HG02870 (cell line): ENCODE data around the gene BZW2.

ENCODE experiments used
- ATAC-seq: cut with Tn5 transposase; IDR thresholded peaks from one replicate; pipeline ENCODE4 v1.9.1; 2021; ENCODE audit warnings: mild to moderate bottlenecking, moderate library complexity; ENCODE audit not compliant: unreplicated experiment

Gene BZW2

DNA sequence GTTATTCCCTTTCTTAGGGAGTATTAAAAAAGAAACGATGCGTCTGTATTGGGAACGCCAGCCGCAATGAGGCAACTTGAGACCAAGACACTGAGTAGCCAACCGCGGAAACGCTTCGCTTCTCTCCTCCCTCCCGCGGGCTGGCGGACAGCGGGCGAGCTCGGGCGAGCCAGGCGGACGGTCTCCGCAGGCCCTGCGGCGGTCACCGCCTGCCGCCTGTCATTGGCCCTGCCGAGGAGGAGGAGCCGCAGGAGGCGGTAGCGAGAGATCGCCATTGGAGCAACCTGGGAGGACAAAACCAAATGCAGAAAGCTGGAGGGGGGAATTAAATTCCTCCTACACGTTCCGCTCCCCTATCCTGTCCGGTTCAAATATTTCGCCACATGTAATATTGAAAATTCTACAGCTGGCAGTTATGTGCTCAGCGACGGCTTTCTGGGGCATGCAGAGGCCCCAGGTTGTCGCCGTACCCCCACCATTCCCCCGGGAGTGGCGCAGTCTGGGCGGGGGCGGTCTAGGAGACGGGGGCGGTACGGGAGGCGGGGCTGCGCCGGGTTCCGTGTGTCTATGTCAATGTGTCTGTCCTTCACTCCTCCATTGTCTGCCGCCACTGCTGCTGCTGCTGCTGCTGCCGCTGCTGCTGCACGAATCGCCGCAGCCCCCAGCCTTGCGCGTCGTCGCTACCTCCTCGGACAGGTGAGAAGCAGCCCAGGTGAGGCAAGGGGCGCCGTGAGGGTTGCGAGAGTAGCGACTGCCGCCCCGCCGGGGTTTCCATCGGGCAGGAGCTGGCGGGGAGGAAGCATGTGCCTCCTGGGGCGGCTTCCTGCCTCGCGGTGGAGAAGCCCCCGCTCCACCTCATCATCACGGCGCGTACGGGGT is at the start of gene BZW2, which contains the start of gene ANKMY2:
Gene BZW2, plus strand, starts transcription at position 589 of the 879 bp plus-strand sequence. CDS start 19,263 bp downstream, outside the sequence.
Gene ANKMY2, minus strand, starts transcription at position 162 of the 879 bp plus-strand sequence. CDS start 181 bp downstream, outside the sequence.
- ATAC-seq, result peak; percentile 93

- no peak for ATAC-seq
Observed at GRCh38 chr7:16598015-16598414, 48.0 kb upstream of the BZW2 start.

DNA sequence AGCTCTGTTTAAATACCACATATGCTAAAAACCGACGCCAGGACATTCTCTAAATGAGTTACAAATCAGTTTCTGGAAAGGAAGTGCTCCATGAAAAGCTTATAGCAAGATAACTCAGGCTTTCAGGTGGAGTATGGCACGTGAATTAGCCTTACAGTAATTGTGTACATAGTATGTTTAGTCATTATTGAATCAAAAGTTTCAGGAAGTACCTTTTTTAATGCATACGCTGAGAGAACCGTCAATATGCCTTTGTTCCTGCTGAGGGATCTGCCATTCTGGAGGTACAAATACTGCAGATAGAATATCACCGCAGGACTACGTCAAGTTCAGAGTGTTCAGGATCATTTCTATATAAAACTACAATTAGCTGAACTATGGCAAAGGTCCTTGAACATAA is 46.1 kb upstream of the BZW2 start:
- no peak for ATAC-seq

DNA sequence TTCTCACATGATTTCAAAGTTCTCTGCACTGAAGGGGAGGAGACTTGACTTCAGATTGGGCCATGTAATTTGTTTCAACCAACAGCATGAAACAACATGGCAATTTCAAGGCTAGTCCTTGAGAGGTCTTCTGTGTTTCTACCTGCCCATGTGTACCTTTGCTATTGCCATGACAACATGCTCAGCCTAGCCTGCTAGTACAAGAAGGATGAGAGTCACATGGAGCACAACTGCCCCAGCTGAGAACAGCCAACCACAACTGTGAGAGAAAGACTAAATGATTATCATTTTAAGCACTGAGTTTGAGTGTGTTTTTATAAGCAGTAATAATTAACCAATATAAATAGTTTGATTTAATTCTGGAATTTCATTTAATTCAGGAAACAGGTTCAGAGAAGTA is 42.3 kb upstream of the BZW2 start:
- no peak for ATAC-seq

GRCh38 chr7:16604054-16604453 is 41.9 kb upstream of the BZW2 start:
- ATAC-seq, result no peak

GRCh38 chr7:16606704-16607103 is 39.3 kb upstream of the BZW2 start:
- ATAC-seq, result peak; percentile 54

DNA sequence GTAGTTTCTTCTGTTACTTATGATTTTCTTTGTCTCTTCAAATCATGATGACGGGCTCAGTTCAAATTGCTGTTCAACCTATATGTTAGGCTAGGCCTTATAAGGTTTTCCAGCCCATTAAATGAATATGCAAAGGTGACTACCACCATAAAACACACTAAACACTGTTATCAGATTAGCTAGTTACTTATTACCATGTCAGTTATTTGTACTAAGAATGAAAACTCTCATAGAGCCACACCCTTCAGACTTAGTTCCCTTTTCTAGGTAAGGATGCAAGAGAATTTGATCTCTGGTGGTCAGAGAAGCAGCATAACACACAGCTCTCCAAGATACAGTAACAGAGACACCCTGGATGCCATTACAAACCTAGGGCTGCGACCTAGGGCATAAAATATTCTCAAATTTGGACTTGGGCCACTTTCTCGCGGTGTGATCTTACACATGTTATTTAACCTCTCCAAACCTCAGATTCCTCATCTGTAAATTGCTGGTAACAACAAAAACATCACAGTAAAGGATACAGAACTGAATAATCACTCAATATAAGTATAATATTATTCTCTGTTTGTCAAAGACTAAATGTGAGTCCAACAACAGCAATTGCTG is 36.0 kb upstream of the BZW2 start:
- peak; percentile 80 for ATAC-seq

GRCh38 chr7:16611711-16612110 is 34.3 kb upstream of the BZW2 start:
- ATAC-seq, result no peak

GRCh38 chr7:16615228-16615627 is 30.8 kb upstream of the BZW2 start:
- ATAC-seq, result no peak

- no peak for ATAC-seq
Observed at GRCh38 chr7:16616122-16616521, 29.9 kb upstream of the BZW2 start.

DNA sequence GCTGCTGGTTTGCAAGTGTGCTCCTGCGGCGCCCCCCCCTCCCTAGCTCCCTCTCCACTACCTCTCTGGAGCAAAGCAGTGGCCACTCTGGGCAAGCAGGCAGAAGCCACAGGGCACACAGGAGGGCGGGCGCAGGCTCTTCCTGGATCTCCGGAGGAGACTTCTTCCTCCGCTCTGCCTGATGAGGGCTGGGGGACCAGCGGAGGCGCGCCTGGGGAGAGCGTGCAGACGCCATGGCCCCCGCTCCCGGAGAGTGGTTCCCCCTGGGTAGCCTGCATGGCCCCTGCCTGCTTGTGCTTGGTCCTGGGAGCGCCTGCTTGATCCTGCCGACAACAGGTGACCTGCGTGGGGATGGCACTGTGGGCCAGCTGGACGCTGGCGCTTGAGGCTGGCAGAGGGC is 29.4 kb upstream of the BZW2 start:
- ATAC-seq, result no peak

DNA sequence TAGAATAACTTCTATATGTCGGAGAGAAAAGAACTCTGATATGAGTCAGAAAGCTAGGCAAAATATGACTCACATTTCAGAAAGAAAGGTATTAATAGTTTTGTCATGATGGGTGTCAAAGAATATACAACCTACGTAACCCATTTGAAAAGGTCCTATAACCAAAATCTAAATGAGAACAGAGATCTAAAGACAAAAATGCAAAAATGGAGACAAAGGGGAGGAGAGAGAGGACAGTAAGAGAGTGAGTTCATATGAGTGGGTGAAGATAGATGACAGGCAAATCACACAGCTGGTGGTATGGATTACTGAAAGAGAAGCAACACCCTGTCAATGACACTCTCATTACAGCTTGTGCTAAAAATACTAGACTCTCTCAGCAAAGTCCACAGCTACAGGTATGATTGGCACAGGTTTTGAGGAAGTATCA is 26.0 kb upstream of the BZW2 start:
- ATAC-seq, result peak; percentile 94

GRCh38 chr7:16626388-16626787 is 19.6 kb upstream of the BZW2 start:
- no peak for ATAC-seq

DNA sequence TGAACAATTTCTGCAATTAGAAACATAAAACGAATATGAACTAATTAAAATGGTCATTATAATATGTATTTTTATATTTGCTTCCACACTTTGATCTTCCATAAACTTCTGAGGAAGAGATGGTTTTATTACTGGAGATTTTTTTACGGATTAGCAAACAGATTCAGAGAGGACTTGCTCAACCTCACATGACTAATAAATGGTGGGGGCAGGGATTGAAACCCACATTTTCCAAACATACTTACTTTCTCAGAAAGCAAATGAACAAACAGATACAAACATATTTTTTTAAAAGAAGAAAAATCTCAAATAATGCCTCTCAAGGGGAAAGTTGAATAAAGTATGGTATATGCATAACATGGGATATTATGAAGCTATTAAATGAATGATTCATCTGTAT is 18.7 kb upstream of the BZW2 start:
- ATAC-seq, result no peak

DNA sequence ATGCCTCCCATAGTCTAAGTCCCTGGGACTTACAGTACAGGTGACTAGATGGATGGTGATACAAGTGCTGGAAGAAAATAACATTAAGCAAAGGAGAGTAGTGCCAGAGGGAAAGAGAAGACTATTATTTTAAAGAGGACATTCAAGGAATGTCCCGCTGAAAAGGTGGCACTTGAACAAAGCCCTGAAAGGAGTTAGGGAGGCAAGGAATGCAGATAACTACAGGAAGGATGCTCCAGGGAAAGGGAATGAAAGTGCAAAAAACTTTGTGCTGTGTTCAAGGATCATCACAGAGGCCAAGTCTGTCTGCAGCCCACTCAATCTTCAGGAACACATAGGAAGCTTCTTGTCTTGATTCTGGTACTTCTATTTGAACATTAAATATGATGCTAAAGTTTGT is 15.3 kb upstream of the BZW2 start:
- no peak for ATAC-seq

DNA sequence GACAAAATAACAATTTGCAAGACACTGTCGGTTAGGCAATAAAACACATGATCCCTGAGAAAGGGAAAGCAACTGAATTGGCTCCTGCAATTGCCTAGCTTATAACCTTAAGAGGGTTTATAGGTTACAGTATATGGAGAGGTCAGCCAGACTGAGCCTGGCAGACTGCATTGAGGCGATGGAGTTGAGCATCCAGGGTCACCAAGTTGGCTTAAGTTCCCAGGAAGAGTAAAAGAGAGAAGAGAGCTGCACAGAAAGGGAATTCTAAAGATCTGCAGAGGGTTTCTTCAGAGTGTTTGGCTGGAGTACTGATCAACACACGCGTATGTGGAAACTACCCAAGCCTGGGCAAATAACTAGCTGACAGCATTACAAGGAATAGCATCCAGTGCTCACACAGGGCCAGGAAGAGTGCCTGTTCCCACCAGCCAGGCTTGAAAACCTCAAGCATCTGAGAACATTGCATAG is 11.7 kb upstream of the BZW2 start:
- ATAC-seq, result no peak

GRCh38 chr7:16636555-16637101 is 9.4 kb upstream of the BZW2 start:
- ATAC-seq, result no peak

DNA sequence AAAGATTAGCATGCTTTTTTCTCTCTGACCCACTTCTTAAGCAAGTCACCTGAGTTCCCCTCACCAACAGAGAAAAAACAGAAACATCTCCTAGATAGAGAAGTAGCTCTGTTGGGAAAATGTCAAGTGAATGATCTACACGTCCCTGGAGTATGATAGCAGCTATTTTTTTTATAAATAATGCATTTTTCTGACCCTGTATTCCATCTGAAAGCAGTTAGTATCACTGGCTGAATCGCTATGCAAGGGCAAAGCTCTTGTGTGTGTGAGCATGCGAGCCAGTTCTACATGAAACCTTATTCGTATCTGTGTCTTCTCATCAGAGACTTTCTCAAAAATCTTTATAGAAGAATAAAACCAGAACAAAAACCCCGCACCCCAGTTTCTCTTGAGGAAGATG is 8.6 kb upstream of the BZW2 start:
- ATAC-seq, result no peak

GRCh38 chr7:16638282-16639280 is 7.4 kb upstream of the BZW2 start:
- no peak for ATAC-seq

- no peak for ATAC-seq
Observed at GRCh38 chr7:16644157-16644556, 1.8 kb upstream of the BZW2 start.
